ENCODE results near the gene FXYD7.
A peak's percentile ranks its signal among the peaks of the same experiment; 100 is the strongest.

Gene FXYD7

DNA sequence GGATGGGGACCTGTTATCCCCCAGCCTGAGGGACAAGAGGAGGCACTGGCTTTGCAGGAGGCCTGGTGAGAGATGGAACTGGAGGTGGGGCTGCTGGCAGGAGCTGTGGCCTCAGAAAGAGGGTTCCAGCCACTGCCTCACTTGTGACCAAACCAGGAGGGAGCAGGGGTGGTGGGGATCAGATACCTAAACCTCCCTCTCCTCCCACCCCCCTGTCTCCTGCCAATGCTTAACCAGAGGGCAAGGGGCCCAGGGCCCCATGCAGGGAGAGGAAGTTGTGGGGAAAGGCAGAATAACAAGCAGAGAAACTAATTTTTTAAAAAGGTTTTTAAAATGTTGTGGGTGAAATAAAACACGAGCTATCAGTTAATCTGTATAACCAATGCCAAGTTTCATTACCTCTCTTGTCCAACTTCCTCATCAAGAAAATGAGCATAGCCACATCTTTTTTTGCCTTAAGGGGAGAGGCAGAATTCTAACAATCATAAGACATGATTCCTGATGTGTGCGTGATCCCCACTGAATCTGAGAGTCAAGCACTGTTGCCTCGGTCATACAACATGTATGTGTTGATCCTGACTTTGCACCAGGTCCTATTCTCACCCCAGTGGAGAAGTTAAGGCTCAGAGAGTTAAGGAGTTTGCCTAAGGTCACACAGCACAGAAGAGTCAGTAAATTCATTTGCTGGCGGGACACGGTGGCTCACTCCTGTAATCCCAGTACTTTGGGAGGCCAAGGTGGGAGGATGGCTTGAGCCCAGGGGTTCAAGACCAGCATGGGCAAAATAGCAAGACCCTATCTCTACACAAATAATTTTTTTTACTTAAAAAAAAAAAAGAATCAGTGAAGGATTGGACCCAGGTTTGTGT is 24.4 kb downstream of the FXYD7 start:
- DNase-seq: peak in 1 of 2 donors; percentile 7
- Histone ChIP-seq H3K9me3 (peaks cover 0 to 23% (median 20%) of the 10 kb centered on the region in 3 donors), H3K27me3 (no peaks in the 10 kb centered on the region), H3K4me1 (no peaks in the 10 kb centered on the region), H3K4me3 (no peak overlapping the region), H3K36me3 (peaks cover 26 to 48% (median 43%) of the 10 kb centered on the region in 3 donors), H3K27ac (no peak overlapping the region)
- intact Hi-C loops (cut with DNase I; ENCODE audit: low total_unique reads): no loop called here
- TF ChIP-seq, protein P1, sequence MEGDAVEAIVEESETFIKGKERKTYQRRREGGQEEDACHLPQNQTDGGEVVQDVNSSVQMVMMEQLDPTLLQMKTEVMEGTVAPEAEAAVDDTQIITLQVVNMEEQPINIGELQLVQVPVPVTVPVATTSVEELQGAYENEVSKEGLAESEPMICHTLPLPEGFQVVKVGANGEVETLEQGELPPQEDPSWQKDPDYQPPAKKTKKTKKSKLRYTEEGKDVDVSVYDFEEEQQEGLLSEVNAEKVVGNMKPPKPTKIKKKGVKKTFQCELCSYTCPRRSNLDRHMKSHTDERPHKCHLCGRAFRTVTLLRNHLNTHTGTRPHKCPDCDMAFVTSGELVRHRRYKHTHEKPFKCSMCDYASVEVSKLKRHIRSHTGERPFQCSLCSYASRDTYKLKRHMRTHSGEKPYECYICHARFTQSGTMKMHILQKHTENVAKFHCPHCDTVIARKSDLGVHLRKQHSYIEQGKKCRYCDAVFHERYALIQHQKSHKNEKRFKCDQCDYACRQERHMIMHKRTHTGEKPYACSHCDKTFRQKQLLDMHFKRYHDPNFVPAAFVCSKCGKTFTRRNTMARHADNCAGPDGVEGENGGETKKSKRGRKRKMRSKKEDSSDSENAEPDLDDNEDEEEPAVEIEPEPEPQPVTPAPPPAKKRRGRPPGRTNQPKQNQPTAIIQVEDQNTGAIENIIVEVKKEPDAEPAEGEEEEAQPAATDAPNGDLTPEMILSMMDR (IDR thresholded peaks at IDR 0.05): no peak

DNA sequence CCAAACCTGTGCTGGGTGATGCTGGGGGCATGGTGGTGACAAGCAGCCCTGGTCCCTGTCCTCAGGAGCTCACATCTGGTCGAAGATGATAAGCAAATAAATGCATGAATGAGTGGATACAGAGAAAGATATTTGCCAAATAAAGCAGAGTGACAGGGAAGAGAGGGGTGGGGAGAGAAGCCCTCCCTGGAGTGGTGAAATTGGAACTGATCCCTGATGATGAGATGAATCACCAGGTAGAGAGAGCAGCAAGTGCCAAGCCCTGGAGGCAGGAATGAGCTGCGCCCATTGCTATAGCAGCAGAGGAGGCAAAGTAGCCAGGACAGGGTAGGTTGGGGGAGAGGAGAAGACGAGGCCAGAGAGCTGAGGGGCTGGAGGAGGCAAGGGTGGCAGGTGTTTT is 25.1 kb downstream of the FXYD7 start:
- H3K4me3 ChIP-seq: no peak overlapping the region
- peaks cover 26 to 41% (median 37%) of the 10 kb centered on the region in 3 donors for H3K36me3 ChIP-seq
- no peaks in the 10 kb centered on the region for H3K27me3 ChIP-seq
- H3K4me1 ChIP-seq: no peaks in the 10 kb centered on the region
- TF ChIP-seq, protein P1 (IDR thresholded peaks at IDR 0.05): no peak
- DNase-seq: peak in 1 of 2 donors; percentile 12
- intact Hi-C loops (cut with DNase I; ENCODE audit: low total_unique reads): no loop called here
- no peak overlapping the region for H3K27ac ChIP-seq
- H3K9me3 ChIP-seq: peaks cover 0 to 23% (median 20%) of the 10 kb centered on the region in 3 donors

DNA sequence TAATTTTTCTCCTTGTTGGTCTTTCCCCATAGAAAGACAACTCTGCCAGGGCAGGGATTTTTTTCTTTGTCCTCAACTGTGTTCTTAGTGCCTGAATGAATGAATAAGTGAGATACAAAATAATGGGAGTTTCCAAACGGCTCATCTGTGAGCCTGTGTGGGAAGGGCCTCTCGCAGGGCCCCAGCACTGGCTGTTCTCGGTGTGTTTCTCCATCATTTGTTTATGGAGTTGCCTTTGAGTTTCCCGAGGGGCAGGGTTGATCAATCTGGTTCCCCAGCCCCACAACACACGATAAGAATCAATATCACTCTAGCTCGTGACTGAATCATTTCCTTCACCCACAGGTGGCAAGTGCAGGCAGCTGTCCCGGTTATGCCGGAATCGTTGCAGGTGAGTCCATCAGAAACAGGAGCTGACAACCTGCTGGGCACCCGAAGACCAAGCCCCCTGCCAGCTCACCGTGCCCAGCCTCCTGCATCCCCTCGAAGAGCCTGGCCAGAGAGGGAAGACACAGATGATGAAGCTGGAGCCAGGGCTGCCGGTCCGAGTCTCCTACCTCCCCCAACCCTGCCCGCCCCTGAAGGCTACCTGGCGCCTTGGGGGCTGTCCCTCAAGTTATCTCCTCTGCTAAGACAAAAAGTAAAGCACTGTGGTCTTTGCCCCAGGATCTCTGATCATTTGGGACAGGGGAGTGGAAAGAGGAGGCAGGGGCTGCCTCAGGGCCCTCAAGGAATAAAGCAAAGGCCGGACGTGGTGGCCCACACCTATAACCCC is 26.4 kb downstream of the FXYD7 start:
- no peak overlapping the region for H3K27ac ChIP-seq
- H3K9me3 ChIP-seq: peaks cover 0 to 18% (median 12%) of the 10 kb centered on the region in 3 donors
- TF ChIP-seq, protein P1 (IDR thresholded peaks at IDR 0.05): no peak
- H3K27me3 ChIP-seq: no peaks in the 10 kb centered on the region
- H3K4me1 ChIP-seq: no peaks in the 10 kb centered on the region
- intact Hi-C loops (cut with DNase I; ENCODE audit: low total_unique reads): no loop called here
- peaks cover 17 to 30% (median 29%) of the 10 kb centered on the region in 3 donors for H3K36me3 ChIP-seq
- no peak for DNase-seq
- no peak overlapping the region for H3K4me3 ChIP-seq

DNA sequence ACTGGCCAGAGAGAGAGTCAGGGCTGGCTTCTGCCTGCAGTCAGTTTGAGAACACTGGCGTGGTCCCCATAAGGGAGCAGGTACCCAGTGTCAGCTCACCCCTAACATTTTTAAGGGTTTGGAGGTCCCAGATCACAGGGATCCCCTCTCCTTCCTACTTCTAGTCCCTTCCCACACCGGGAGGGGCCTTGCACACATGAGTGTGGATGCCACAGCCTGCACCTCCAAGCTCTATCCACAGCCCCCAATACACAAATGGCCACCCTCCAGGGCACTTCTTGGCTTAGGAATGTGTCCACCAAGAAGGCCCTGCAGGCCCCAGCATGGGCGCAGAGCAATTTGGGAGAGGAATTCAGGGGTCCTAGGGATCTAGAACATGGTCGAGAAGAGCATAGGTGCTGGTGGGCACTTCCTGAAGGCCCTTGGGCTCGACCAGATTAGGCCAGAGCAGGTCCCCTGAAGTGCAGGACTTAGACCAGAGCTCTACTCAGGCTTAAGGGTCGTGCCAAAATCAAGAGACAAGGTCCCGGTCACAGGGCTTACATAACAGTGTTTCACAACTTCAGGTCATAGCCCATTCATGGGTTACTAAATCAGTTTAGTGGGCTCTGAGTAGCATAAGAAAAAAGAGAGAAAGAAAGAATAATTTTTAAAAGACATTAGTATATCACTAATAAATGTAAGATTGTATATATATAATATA is 27.5 kb downstream of the FXYD7 start:
- no peaks in the 10 kb centered on the region for H3K27me3 ChIP-seq
- DNase-seq: no peak
- TF ChIP-seq, protein P1 (IDR thresholded peaks at IDR 0.05): no peak
- intact Hi-C loops (cut with DNase I; ENCODE audit: low total_unique reads): no loop called here
- no peak overlapping the region for H3K27ac ChIP-seq
- no peaks in the 10 kb centered on the region for H3K4me1 ChIP-seq
- no peak overlapping the region for H3K4me3 ChIP-seq
- peaks cover 0 to 10% (median 10%) of the 10 kb centered on the region in 3 donors for H3K9me3 ChIP-seq
- peaks cover 12 to 20% (median 18%) of the 10 kb centered on the region in 3 donors for H3K36me3 ChIP-seq

DNA sequence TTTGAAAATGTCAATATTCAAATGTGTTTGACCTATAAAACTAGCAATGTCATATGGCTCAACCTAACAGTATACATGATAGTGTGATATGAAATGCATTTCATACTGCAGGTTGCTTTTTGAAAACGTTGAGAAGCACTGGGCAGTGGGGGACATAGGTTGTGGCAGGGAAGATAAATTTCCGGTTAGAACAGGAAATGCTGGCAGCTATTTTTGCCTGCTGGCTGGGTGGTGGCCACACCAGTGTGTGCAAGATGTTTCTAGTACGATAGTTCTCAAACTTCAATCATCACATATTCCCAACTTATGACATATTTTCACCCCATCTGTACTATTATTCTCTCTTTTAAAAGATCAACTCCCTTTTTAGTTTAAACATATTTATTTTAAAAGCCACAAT is 28.7 kb downstream of the FXYD7 start:
- TF ChIP-seq, protein P1 (IDR thresholded peaks at IDR 0.05): no peak
- no peaks in the 10 kb centered on the region for H3K9me3 ChIP-seq
- H3K27me3 ChIP-seq: peaks cover 0 to 4% of the 10 kb centered on the region in 2 donors
- H3K4me1 ChIP-seq: no peaks in the 10 kb centered on the region
- DNase-seq: no peak
- H3K36me3 ChIP-seq: peaks cover 3 to 8% (median 6%) of the 10 kb centered on the region in 3 donors
- no peak overlapping the region for H3K27ac ChIP-seq
- no peak overlapping the region for H3K4me3 ChIP-seq
- intact Hi-C loops (cut with DNase I; ENCODE audit: low total_unique reads): no loop called here

Data from tibial artery (tissue), 4 donors.